Epithelial cell of esophagus (primary cell): ENCODE measurements around the gene SGPL1.

Experiments used
- DNase-seq: peaks from one replicate; pipeline ENCODE4 v3.0.0; 2010; ENCODE audit warnings: low read depth
- H3K4me3 ChIP-seq: 2 replicates; pipeline ENCODE4 v1.5.1; 2011; ENCODE audit warnings: mild to moderate bottlenecking, low read length, control low read depth
- TF ChIP-seq, protein P1 (sequence below): IDR thresholded peaks from 2 replicates; pipeline ENCODE4 v1.5.1; 2011; ENCODE audit warnings: low read depth, mild to moderate bottlenecking, low read length, control low read depth, inconsistent platforms; ENCODE audit not compliant: insufficient read depth; ENCODE audit errors: missing control alignments

SGPL1 gene

DNA sequence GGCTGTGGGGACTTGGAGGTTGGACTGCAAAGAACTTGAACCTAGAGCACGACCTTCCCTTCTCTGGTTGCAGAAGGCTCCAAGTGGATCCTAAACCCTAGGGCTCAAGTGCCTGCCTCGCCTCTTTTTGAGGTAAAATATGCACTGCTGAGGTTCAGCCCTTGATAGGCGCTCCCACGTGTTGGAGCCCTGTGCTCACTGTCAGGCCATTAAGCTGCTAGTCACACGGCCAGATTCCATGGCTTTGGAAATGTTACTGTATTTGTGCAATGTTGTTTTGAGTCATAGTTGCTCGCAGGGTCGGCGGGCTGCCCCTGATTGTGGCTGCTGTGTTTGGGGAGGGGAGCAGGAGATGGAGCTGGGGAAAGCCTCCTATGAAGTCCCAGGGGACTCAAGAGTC, 112.4 kb downstream of the SGPL1 start:
- H3K4me3 ChIP-seq = no peak overlapping the region
- TF ChIP-seq, protein P1, sequence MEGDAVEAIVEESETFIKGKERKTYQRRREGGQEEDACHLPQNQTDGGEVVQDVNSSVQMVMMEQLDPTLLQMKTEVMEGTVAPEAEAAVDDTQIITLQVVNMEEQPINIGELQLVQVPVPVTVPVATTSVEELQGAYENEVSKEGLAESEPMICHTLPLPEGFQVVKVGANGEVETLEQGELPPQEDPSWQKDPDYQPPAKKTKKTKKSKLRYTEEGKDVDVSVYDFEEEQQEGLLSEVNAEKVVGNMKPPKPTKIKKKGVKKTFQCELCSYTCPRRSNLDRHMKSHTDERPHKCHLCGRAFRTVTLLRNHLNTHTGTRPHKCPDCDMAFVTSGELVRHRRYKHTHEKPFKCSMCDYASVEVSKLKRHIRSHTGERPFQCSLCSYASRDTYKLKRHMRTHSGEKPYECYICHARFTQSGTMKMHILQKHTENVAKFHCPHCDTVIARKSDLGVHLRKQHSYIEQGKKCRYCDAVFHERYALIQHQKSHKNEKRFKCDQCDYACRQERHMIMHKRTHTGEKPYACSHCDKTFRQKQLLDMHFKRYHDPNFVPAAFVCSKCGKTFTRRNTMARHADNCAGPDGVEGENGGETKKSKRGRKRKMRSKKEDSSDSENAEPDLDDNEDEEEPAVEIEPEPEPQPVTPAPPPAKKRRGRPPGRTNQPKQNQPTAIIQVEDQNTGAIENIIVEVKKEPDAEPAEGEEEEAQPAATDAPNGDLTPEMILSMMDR = no peak
- no peak for DNase-seq

DNA sequence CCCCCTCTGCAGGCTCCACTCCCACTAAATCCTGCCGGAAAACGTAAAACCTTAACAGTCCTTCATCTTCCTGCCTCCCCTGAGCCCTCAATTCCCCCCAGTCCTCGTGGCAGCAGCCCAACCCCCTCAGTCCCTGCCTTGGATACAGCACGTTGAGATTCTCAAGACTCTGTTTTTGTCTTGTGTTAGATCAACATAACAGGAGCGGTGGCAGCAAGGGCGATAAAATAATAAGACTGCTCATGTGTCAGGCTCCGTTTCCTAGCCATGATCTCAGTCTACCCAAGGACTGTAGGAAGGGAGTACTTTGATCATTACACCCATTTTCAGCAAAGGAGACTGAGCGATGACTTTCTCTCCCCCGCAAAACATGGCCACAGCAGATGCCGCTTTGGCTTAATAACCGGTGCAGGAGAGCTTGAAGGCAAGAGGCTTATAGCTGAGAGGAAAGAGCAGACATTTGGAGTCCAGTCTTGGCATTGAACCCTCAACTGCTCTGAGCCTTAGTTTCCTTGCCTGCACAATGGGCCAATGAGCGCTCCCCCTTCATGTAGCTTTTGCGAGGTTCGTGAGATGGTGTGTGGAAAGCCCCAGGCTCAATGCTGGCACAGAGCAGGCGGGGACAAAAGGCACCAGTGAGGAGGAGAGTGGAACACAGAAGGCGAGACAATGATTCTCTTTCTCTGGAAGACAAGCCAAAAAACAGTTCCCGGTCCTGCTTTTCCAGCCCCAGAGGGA, 114.7 kb downstream of the SGPL1 start:
- TF ChIP-seq, protein P1 = no peak
- no peak overlapping the region for H3K4me3 ChIP-seq
- DNase-seq = no peak
